Measurements from ENCODE around the gene NXPH2.

Gene NXPH2

DNA sequence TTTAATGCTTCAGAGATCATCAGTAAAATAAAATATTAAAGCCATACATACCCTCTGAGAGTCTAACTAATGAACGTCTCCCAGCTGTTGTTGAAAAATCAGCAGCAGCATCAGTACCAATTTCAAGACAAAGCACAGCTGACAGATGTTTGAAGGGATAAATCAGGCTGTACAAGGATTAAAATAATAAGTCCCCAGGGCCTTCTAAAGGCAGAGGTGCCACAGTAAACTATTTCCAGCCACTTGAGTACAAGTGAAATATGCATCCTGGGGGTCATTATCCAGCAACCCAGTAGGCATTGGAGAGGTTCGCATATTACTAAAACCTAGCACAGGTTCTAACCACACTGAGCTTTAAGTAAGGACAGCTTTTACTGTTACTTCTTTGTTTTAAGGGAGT, 76.9 kb downstream of the NXPH2 start:
- Mint-ChIP-seq H3K4me3 (no peak overlapping the region), H3K36me3 (no peaks in the 10 kb centered on the region), H3K27me3 (no peaks in the 10 kb centered on the region), H3K4me1 (no peaks in the 10 kb centered on the region), H3K9me3 (no peaks in the 10 kb centered on the region), H3K27ac (no peak overlapping the region)
- ATAC-seq = no peak

- H3K27me3 Mint-ChIP-seq = no peaks in the 10 kb centered on the region
- H3K4me3 Mint-ChIP-seq = no peak overlapping the region
- no peak for ATAC-seq
- H3K36me3 Mint-ChIP-seq = no peaks in the 10 kb centered on the region
- H3K9me3 Mint-ChIP-seq = no peaks in the 10 kb centered on the region
- no peak overlapping the region for H3K27ac Mint-ChIP-seq
- H3K4me1 Mint-ChIP-seq = no peaks in the 10 kb centered on the region
Observed at GRCh38 chr2:138700716-138701115, 79.5 kb downstream of the NXPH2 start.

DNA sequence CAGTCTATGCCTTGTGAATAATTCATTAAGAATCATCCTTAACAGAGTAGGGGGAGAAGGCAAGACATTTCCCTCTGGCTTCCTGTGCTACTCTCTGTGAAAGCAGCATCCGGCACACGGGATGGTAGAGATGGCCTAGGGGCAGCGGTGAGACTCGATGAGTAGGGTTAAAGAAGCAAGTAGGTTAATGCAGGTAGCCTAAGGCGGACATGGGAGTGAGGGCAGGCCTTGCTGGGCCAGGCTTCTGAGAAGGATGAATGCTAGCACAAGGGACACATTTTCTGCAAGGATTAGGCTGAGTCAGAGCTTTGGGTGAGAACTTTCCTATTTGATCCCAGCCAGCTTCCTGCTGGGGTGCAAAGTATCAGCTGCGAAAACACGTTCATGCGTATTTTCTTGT, 80.8 kb downstream of the NXPH2 start:
- Mint-ChIP-seq H3K27me3 (no peaks in the 10 kb centered on the region), H3K4me3 (no peak overlapping the region), H3K27ac (no peak overlapping the region), H3K9me3 (no peaks in the 10 kb centered on the region), H3K4me1 (no peaks in the 10 kb centered on the region), H3K36me3 (no peaks in the 10 kb centered on the region)
- ATAC-seq = peak; percentile 48

GRCh38 chr2:138698428-138698827, 81.8 kb downstream of the NXPH2 start:
- no peak for ATAC-seq
- Mint-ChIP-seq H3K36me3 (no peaks in the 10 kb centered on the region), H3K4me3 (no peak overlapping the region), H3K9me3 (no peaks in the 10 kb centered on the region), H3K4me1 (no peaks in the 10 kb centered on the region), H3K27ac (no peak overlapping the region), H3K27me3 (no peaks in the 10 kb centered on the region)

- Mint-ChIP-seq H3K9me3 (peaks cover 10% of the 10 kb centered on the region), H3K4me1 (peaks cover 8% of the 10 kb centered on the region), H3K4me3 (no peak overlapping the region), H3K27me3 (no peaks in the 10 kb centered on the region), H3K36me3 (no peaks in the 10 kb centered on the region), H3K27ac (no peak overlapping the region)
- peak; percentile 34 for ATAC-seq
Observed at GRCh38 chr2:138691667-138692066, 88.5 kb downstream of the NXPH2 start.

- Mint-ChIP-seq H3K27ac (peak overlapping the region; percentile 11), H3K9me3 (peaks cover 10% of the 10 kb centered on the region), H3K4me1 (peaks cover 8% of the 10 kb centered on the region), H3K36me3 (no peaks in the 10 kb centered on the region), H3K27me3 (no peaks in the 10 kb centered on the region), H3K4me3 (no peak overlapping the region)
- peak; percentile 77 for ATAC-seq
Observed at GRCh38 chr2:138689705-138690104, 90.5 kb downstream of the NXPH2 start.

- no peaks in the 10 kb centered on the region for H3K4me1 Mint-ChIP-seq
- no peaks in the 10 kb centered on the region for H3K36me3 Mint-ChIP-seq
- no peak overlapping the region for H3K4me3 Mint-ChIP-seq
- no peaks in the 10 kb centered on the region for H3K9me3 Mint-ChIP-seq
- ATAC-seq = no peak
- peaks cover 28% of the 10 kb centered on the region for H3K27me3 Mint-ChIP-seq
- H3K27ac Mint-ChIP-seq = no peak overlapping the region
Observed at GRCh38 chr2:138682163-138682562, 98.0 kb downstream of the NXPH2 start.

- Mint-ChIP-seq H3K36me3 (no peaks in the 10 kb centered on the region), H3K4me3 (no peak overlapping the region), H3K27me3 (peaks cover 16% of the 10 kb centered on the region), H3K4me1 (no peaks in the 10 kb centered on the region), H3K9me3 (no peaks in the 10 kb centered on the region), H3K27ac (no peak overlapping the region)
- no peak for ATAC-seq
Observed at GRCh38 chr2:138677221-138677620, 103.0 kb downstream of the NXPH2 start.

- no peaks in the 10 kb centered on the region for H3K4me1 Mint-ChIP-seq
- no peak overlapping the region for H3K27ac Mint-ChIP-seq
- H3K9me3 Mint-ChIP-seq = no peaks in the 10 kb centered on the region
- H3K4me3 Mint-ChIP-seq = no peak overlapping the region
- H3K36me3 Mint-ChIP-seq = no peaks in the 10 kb centered on the region
- ATAC-seq = no peak
- peaks cover 16% of the 10 kb centered on the region for H3K27me3 Mint-ChIP-seq
Observed at GRCh38 chr2:138676619-138677021, 103.6 kb downstream of the NXPH2 start.

- no peak for ATAC-seq
- H3K4me1 Mint-ChIP-seq = no peaks in the 10 kb centered on the region
- no peaks in the 10 kb centered on the region for H3K9me3 Mint-ChIP-seq
- no peak overlapping the region for H3K4me3 Mint-ChIP-seq
- no peaks in the 10 kb centered on the region for H3K27me3 Mint-ChIP-seq
- H3K27ac Mint-ChIP-seq = no peak overlapping the region
- H3K36me3 Mint-ChIP-seq = no peaks in the 10 kb centered on the region
Observed at GRCh38 chr2:138671566-138671965, 108.6 kb downstream of the NXPH2 start.

DNA sequence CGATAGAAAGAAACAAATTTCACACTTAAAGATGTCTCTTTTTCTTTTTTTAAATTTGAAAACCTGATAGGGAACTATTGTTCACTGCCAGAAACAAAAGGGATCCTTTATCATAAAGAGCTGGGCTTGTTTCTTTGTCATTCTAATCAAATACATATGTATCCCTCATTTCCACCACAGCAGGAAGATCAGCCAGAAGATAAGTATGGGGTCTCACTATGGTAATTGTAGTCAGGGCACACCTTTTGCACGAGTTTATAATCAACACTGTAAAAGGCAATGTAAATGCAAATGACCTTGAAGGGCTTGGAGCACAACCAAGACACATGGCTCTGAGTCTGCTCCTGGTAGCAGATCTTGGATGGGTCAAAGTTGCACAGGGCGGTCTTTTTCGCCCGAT, 109.5 kb downstream of the NXPH2 start:
- no peaks in the 10 kb centered on the region for H3K9me3 Mint-ChIP-seq
- no peak for ATAC-seq
- no peaks in the 10 kb centered on the region for H3K4me1 Mint-ChIP-seq
- H3K36me3 Mint-ChIP-seq = no peaks in the 10 kb centered on the region
- H3K4me3 Mint-ChIP-seq = no peak overlapping the region
- no peak overlapping the region for H3K27ac Mint-ChIP-seq
- no peaks in the 10 kb centered on the region for H3K27me3 Mint-ChIP-seq

DNA sequence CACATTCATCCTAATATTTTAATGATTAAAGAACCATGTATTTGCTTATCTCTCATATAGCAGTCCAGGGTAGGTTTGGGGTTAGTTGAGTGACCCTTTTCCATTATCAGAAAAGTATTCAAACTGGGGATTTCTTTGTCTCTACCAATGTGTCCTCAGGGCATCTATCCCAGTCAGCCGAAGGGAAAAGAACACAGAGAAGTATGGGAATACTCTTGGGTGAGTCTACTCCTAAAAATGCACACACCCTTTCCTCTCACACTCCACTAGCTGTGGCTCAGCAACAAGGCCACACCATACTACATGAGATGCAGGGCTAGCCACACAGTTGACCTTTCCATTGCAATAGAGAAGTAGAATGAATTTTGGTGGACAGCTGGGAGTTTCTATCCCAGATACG, 114.3 kb downstream of the NXPH2 start:
- no peaks in the 10 kb centered on the region for H3K9me3 Mint-ChIP-seq
- no peak overlapping the region for H3K4me3 Mint-ChIP-seq
- H3K27ac Mint-ChIP-seq = no peak overlapping the region
- no peaks in the 10 kb centered on the region for H3K27me3 Mint-ChIP-seq
- no peaks in the 10 kb centered on the region for H3K4me1 Mint-ChIP-seq
- ATAC-seq = no peak
- no peaks in the 10 kb centered on the region for H3K36me3 Mint-ChIP-seq

DNA sequence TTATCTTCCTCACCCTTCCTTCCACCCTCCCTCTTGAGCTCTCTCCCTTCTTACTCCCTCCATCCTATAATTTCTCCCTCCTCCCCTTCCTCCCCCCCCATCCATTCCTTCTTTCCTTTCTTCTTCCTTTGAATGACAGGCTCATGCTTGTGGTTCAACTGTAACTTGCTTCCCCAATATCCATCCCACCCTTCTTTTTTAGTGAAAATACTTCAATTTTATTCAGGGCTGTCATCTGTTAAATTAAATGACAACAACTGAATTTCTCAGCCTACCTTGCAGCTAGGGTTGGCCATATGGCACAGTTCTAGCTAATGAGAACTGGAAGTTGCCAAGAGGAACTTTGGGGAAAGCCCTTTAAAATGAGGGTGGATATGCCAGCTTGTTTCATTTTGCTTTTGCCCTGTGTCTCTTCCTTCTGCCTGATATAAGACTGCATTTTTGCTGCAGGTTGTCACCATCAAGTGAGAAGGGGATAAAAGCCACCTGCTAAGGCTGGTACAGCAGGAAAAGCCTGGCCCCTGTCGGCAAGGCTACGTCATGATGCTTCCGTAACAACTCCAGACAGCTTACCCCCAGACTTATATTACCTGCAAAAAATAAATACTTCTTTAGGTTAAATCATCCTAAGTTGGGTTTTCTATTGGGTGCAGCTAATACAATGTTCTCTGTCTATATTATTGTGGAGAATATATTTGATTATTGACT, 121.8 kb downstream of the NXPH2 start:
- no peak for ATAC-seq
- no peaks in the 10 kb centered on the region for H3K36me3 Mint-ChIP-seq
- H3K27ac Mint-ChIP-seq = no peak overlapping the region
- H3K9me3 Mint-ChIP-seq = no peaks in the 10 kb centered on the region
- H3K27me3 Mint-ChIP-seq = no peaks in the 10 kb centered on the region
- H3K4me1 Mint-ChIP-seq = no peaks in the 10 kb centered on the region
- no peak overlapping the region for H3K4me3 Mint-ChIP-seq

GRCh38 chr2:138654146-138654545, 126.0 kb downstream of the NXPH2 start:
- Mint-ChIP-seq H3K4me1 (no peaks in the 10 kb centered on the region), H3K27ac (no peak overlapping the region), H3K9me3 (no peaks in the 10 kb centered on the region), H3K36me3 (no peaks in the 10 kb centered on the region), H3K27me3 (no peaks in the 10 kb centered on the region), H3K4me3 (no peak overlapping the region)
- peak; percentile 4 for ATAC-seq

DNA sequence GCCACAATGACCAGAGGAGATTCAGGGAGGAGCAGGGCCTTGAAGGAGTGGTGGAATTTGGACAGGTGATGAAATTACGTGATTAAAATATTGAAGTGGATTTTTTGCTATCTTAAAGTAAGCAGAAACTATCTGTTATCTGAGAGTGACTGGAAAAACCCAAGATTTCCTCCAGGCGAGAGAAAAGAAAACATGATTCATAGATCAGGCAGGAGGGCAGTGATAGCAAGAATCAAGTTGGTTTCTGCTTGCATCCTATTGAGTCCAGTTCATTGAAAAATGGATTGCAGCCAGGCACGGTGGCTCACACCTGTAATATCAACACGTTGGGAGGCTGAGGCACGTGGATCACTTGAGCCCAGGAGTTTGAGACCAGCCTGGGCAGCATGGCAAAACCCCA, 127.8 kb downstream of the NXPH2 start:
- Mint-ChIP-seq H3K4me3 (no peak overlapping the region), H3K4me1 (no peaks in the 10 kb centered on the region), H3K27ac (no peak overlapping the region), H3K36me3 (no peaks in the 10 kb centered on the region), H3K9me3 (no peaks in the 10 kb centered on the region), H3K27me3 (no peaks in the 10 kb centered on the region)
- no peak for ATAC-seq

GRCh38 chr2:138649571-138649970, 130.6 kb downstream of the NXPH2 start:
- H3K36me3 Mint-ChIP-seq = no peaks in the 10 kb centered on the region

GRCh38 chr2:138648606-138649005, 131.6 kb downstream of the NXPH2 start:
- Mint-ChIP-seq H3K27me3 (no peaks in the 10 kb centered on the region), H3K4me1 (no peaks in the 10 kb centered on the region), H3K4me3 (no peak overlapping the region), H3K36me3 (no peaks in the 10 kb centered on the region), H3K27ac (no peak overlapping the region), H3K9me3 (no peaks in the 10 kb centered on the region)
- ATAC-seq = no peak

More at GRCh38 chr2:138649571-138649970, 130.6 kb downstream of the NXPH2 start:
- no peaks in the 10 kb centered on the region for H3K4me1 Mint-ChIP-seq
- no peak overlapping the region for H3K4me3 Mint-ChIP-seq
- H3K27me3 Mint-ChIP-seq = no peaks in the 10 kb centered on the region
- no peak overlapping the region for H3K27ac Mint-ChIP-seq
- ATAC-seq = no peak
- H3K9me3 Mint-ChIP-seq = no peaks in the 10 kb centered on the region
